ENCODE results near the gene HNMT.

The HNMT gene

DNA sequence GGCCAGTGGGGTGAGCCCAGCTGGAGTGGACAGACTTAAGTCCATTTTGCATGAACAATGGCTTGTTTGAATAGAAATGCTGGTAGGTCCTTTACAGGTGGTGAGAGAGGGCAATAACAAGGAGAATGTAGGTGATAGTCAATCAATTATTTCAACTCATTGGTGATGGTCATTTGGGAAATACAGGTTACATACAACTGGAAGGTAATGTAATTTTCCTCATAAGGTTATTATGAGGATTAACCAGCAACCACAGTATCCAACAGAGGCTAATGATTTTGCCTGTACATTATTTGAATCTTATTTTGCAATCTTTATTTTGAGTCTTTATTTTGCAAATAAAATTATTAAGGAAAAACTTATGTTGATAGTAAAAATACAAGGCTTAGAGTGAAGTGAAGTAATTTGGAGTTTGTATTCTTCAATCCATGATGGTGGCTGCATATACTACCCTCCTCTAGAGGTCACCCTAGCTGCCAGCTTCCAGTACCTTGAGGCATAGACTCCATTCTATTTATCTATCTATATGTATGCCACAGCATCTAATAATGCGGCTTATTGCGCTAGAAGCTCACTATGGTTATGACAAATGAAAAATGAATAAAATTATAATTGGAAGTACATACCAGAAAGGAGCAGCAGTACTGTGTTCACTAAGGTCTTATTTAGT lies 20.5 kb upstream of the HNMT start:
- ChIA-PET CTCF (interaction anchor here (1.3 kb wide), 1 partner anchor 431 kb away, joined by 5 read pairs; no protein-coding TSS in a partner anchor), POLR2A (interaction anchor here (0.5 kb wide), 1 partner anchor 217 kb away, joined by 3 read pairs; no protein-coding TSS in a partner anchor)
- Histone ChIP-seq H3K9me3 (ENCODE audit: control insufficient read depth, insufficient read depth, low read depth, low read length) (no peaks in the 10 kb centered on the region), H3K36me3 (ENCODE audit: control insufficient read depth in 2 of 2, insufficient read depth in 1 of 2, low read length in 2 of 2) (no peaks in the 10 kb centered on the region), H3K4me3 (ENCODE audit: low read depth, low read length) (no peak overlapping the region), H3K27ac (ENCODE audit: extremely low read depth, low read depth, low read length) (no peak overlapping the region), H3K4me1 (ENCODE audit: control insufficient read depth, insufficient read depth, low read length) (no peaks in the 10 kb centered on the region)
- TF ChIP-seq ZIC2 (tag by site-specific recombination; IDR thresholded peaks at IDR 0.05): no peak
- TF ChIP-seq YY1 (tag by site-specific recombination; IDR thresholded peaks at IDR 0.05): no peak
- TF ChIP-seq ZNF677 (tag by site-specific recombination; IDR thresholded peaks at IDR 0.05): no peak
- TF ChIP-seq ZNF624 (tag by site-specific recombination; IDR thresholded peaks at IDR 0.05): no peak
- TF ChIP-seq SP2 (tag by site-specific recombination; IDR thresholded peaks at IDR 0.05): no peak
- no peak for TF ChIP-seq ZNF174 (tag by site-specific recombination; IDR thresholded peaks at IDR 0.05)
- no peak for TF ChIP-seq KLF10 (tag by site-specific recombination; IDR thresholded peaks at IDR 0.05)
- no peak for TF ChIP-seq ZNF248 (tag by site-specific recombination; IDR thresholded peaks at IDR 0.05)
- no peak for TF ChIP-seq KLF7 (tag by site-specific recombination; IDR thresholded peaks at IDR 0.05; ENCODE audit: borderline replicate concordance)
- TF ChIP-seq ZNF280D (tag by site-specific recombination; IDR thresholded peaks at IDR 0.05): no peak
- TF ChIP-seq ZNF501 (tag by site-specific recombination; IDR thresholded peaks at IDR 0.05): no peak
- no peak for TF ChIP-seq MZF1 (tag by site-specific recombination; IDR thresholded peaks at IDR 0.05; ENCODE audit: borderline replicate concordance)
- TF ChIP-seq ZNF311 (tag by site-specific recombination; IDR thresholded peaks at IDR 0.05; ENCODE audit: borderline replicate concordance): no peak
- TF ChIP-seq ZNF843 (tag by site-specific recombination; IDR thresholded peaks at IDR 0.05): no peak
- TF ChIP-seq, protein P1, sequence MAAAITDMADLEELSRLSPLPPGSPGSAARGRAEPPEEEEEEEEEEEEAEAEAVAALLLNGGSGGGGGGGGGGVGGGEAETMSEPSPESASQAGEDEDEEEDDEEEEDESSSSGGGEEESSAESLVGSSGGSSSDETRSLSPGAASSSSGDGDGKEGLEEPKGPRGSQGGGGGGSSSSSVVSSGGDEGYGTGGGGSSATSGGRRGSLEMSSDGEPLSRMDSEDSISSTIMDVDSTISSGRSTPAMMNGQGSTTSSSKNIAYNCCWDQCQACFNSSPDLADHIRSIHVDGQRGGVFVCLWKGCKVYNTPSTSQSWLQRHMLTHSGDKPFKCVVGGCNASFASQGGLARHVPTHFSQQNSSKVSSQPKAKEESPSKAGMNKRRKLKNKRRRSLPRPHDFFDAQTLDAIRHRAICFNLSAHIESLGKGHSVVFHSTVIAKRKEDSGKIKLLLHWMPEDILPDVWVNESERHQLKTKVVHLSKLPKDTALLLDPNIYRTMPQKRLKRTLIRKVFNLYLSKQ (tag by site-specific recombination; IDR thresholded peaks at IDR 0.05; ENCODE audit: borderline replicate concordance): no peak
- no peak for TF ChIP-seq ZNF169 (tag by site-specific recombination; IDR thresholded peaks at IDR 0.05)
- no peak for TF ChIP-seq ZNF341 (tag by site-specific recombination; IDR thresholded peaks at IDR 0.05; ENCODE audit: low read depth)
- no peak for TF ChIP-seq ZNF610 (tag by site-specific recombination; IDR thresholded peaks at IDR 0.05; ENCODE audit: borderline replicate concordance)
- TF ChIP-seq, protein P2, sequence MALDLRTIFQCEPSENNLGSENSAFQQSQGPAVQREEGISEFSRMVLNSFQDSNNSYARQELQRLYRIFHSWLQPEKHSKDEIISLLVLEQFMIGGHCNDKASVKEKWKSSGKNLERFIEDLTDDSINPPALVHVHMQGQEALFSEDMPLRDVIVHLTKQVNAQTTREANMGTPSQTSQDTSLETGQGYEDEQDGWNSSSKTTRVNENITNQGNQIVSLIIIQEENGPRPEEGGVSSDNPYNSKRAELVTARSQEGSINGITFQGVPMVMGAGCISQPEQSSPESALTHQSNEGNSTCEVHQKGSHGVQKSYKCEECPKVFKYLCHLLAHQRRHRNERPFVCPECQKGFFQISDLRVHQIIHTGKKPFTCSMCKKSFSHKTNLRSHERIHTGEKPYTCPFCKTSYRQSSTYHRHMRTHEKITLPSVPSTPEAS (tag by site-specific recombination; IDR thresholded peaks at IDR 0.05): no peak

GRCh38 chr2:137944714-137945113 lies 19.6 kb upstream of the HNMT start:
- CTCF ChIA-PET: interaction anchor here (1.3 kb wide), 1 partner anchor 430 kb away, joined by 5 read pairs; no protein-coding TSS in a partner anchor
- no peak overlapping the region for H3K4me3 ChIP-seq (ENCODE audit: low read depth, low read length)
- H3K27ac ChIP-seq (ENCODE audit: extremely low read depth, low read depth, low read length): no peak overlapping the region
- H3K4me1 ChIP-seq (ENCODE audit: control insufficient read depth, insufficient read depth, low read length): no peaks in the 10 kb centered on the region
- H3K9me3 ChIP-seq (ENCODE audit: control insufficient read depth, insufficient read depth, low read depth, low read length): no peaks in the 10 kb centered on the region
- POLR2A ChIA-PET: no interaction called here
- H3K36me3 ChIP-seq (ENCODE audit: control insufficient read depth in 2 of 2, insufficient read depth in 1 of 2, low read length in 2 of 2): no peaks in the 10 kb centered on the region
- no peak for TF ChIP-seq REPIN1 (tag by site-specific recombination; IDR thresholded peaks at IDR 0.05; ENCODE audit: low read depth)
- no peak for TF ChIP-seq ZNF513 (tag by site-specific recombination; IDR thresholded peaks at IDR 0.05)
- no peak for TF ChIP-seq ZNF707 (tag by site-specific recombination; IDR thresholded peaks at IDR 0.05)
- no peak for TF ChIP-seq ZNF175 (tag by site-specific recombination; IDR thresholded peaks at IDR 0.05)
